Measurements from ENCODE around the gene COG5.

COG5 gene

GRCh38 chr7:107592361-107593024, 28.8 kb upstream of the COG5 start:
- Histone ChIP-seq H3K27ac (no peak overlapping the region), H2AFZ (no peak overlapping the region), H3K79me2 (no peaks in the 10 kb centered on the region), H3K9ac (no peak overlapping the region), H3K4me1 (no peaks in the 10 kb centered on the region), H3K9me3 (ENCODE audit: control insufficient read depth, low read length) (no peaks in the 10 kb centered on the region), H3K36me3 (ENCODE audit: control insufficient read depth, insufficient read depth, low read length) (no peaks in the 10 kb centered on the region), H3K4me2 (ENCODE audit: low read length) (no peak overlapping the region), H3K27me3 (ENCODE audit: control insufficient read depth, insufficient read depth, low read length) (no peaks in the 10 kb centered on the region), H3K4me3 (ENCODE audit: low read depth, low read length) (no peak overlapping the region)
- no peak for TF ChIP-seq CTCF (IDR thresholded peaks at IDR 0.05)

- no peak for TF ChIP-seq CTCF (IDR thresholded peaks at IDR 0.05)
- H3K27ac ChIP-seq: no peak overlapping the region
- H3K9ac ChIP-seq: no peak overlapping the region
- H2AFZ ChIP-seq: no peak overlapping the region
- no peak overlapping the region for H3K4me3 ChIP-seq (ENCODE audit: low read depth, low read length)
- H3K4me1 ChIP-seq: no peaks in the 10 kb centered on the region
- no peak overlapping the region for H3K4me2 ChIP-seq (ENCODE audit: low read length)
- H3K79me2 ChIP-seq: no peaks in the 10 kb centered on the region
- no peaks in the 10 kb centered on the region for H3K36me3 ChIP-seq (ENCODE audit: control insufficient read depth, insufficient read depth, low read length)
- no peaks in the 10 kb centered on the region for H3K27me3 ChIP-seq (ENCODE audit: control insufficient read depth, insufficient read depth, low read length)
- no peaks in the 10 kb centered on the region for H3K9me3 ChIP-seq (ENCODE audit: control insufficient read depth, low read length)
Measured at GRCh38 chr7:107591421-107591820, 27.7 kb upstream of the COG5 start.

- Histone ChIP-seq H3K36me3 (ENCODE audit: control insufficient read depth, insufficient read depth, low read length) (no peaks in the 10 kb centered on the region), H3K27me3 (ENCODE audit: control insufficient read depth, insufficient read depth, low read length) (no peaks in the 10 kb centered on the region), H3K79me2 (no peaks in the 10 kb centered on the region), H3K9ac (no peak overlapping the region), H3K4me2 (ENCODE audit: low read length) (no peak overlapping the region), H3K4me3 (ENCODE audit: low read depth, low read length) (no peak overlapping the region), H2AFZ (no peak overlapping the region), H3K9me3 (ENCODE audit: control insufficient read depth, low read length) (no peaks in the 10 kb centered on the region), H3K4me1 (no peaks in the 10 kb centered on the region), H3K27ac (no peak overlapping the region)
- TF ChIP-seq CTCF (IDR thresholded peaks at IDR 0.05): no peak
Measured at GRCh38 chr7:107588529-107589130, 24.9 kb upstream of the COG5 start.

- H3K9me3 ChIP-seq (ENCODE audit: control insufficient read depth, low read length): no peaks in the 10 kb centered on the region
- H3K27me3 ChIP-seq (ENCODE audit: control insufficient read depth, insufficient read depth, low read length): no peaks in the 10 kb centered on the region
- H3K36me3 ChIP-seq (ENCODE audit: control insufficient read depth, insufficient read depth, low read length): no peaks in the 10 kb centered on the region
- no peaks in the 10 kb centered on the region for H3K4me1 ChIP-seq
- H3K79me2 ChIP-seq: no peaks in the 10 kb centered on the region
- no peak overlapping the region for H3K4me3 ChIP-seq (ENCODE audit: low read depth, low read length)
- no peak for TF ChIP-seq CTCF (IDR thresholded peaks at IDR 0.05)
- no peak overlapping the region for H3K27ac ChIP-seq
- no peak overlapping the region for H3K9ac ChIP-seq
- no peak overlapping the region for H3K4me2 ChIP-seq (ENCODE audit: low read length)
- no peak overlapping the region for H2AFZ ChIP-seq
Measured at GRCh38 chr7:107584716-107585115, 21.0 kb upstream of the COG5 start.

- Histone ChIP-seq H3K27me3 (ENCODE audit: control insufficient read depth, insufficient read depth, low read length) (no peaks in the 10 kb centered on the region), H3K36me3 (ENCODE audit: control insufficient read depth, insufficient read depth, low read length) (no peaks in the 10 kb centered on the region), H3K79me2 (no peaks in the 10 kb centered on the region), H3K4me3 (ENCODE audit: low read depth, low read length) (no peak overlapping the region), H3K4me2 (ENCODE audit: low read length) (no peak overlapping the region), H3K27ac (no peak overlapping the region), H3K9me3 (ENCODE audit: control insufficient read depth, low read length) (no peaks in the 10 kb centered on the region), H3K9ac (no peak overlapping the region), H3K4me1 (no peaks in the 10 kb centered on the region), H2AFZ (no peak overlapping the region)
- TF ChIP-seq CTCF (IDR thresholded peaks at IDR 0.05): no peak
Measured at GRCh38 chr7:107582875-107583274, 19.2 kb upstream of the COG5 start.

All from parathyroid adenoma (tissue), 2 donors.